Liver (tissue), 9 donors: ENCODE results near the gene KCNA2. TPM values are rescaled to one million over a fixed set of nuclear protein-coding genes. Genes with fewer than 3 reads are reported as not detected.

Experiments used
- DNase-seq: peaks from one replicate; pipeline ENCODE4 v3.0.0-alpha.2; 2017; ENCODE audit warnings: low spot score
- H3K27ac ChIP-seq, 2 donors: one replicate each; pipeline ENCODE4 v1.7.0; 2013; ENCODE audit warnings: inconsistent platforms in 2 of 2, low read length in 2 of 2, control low read depth in 1 of 2, low read depth in 1 of 2, mild to moderate bottlenecking in 1 of 2
- H3K27me3 ChIP-seq, 4 donors: one replicate each; pipeline versions ENCODE4 v1.6.1 to v1.7.0; 2013; ENCODE audit warnings: low read length in 3 of 4, inconsistent platforms in 1 of 4, mild to moderate bottlenecking in 1 of 4, moderate library complexity in 1 of 4; ENCODE audit not compliant: control insufficient read depth in 4 of 4, insufficient read depth in 4 of 4
- H3K36me3 ChIP-seq, 4 donors: one replicate each; pipeline versions ENCODE4 v1.6.1 to v1.7.0; 2013; ENCODE audit warnings: low read length in 3 of 4, mild to moderate bottlenecking in 3 of 4, low read depth in 1 of 4, moderate library complexity in 1 of 4; ENCODE audit not compliant: control insufficient read depth in 4 of 4, insufficient read depth in 3 of 4
- H3K4me1 ChIP-seq, 4 donors: one replicate each; pipeline versions ENCODE4 v1.6.1 to v1.7.0; 2013; ENCODE audit warnings: low read length in 3 of 4, mild to moderate bottlenecking in 3 of 4, moderate library complexity in 1 of 4; ENCODE audit not compliant: control insufficient read depth in 4 of 4, insufficient read depth in 4 of 4
- H3K4me3 ChIP-seq, 3 donors: one replicate each; pipeline versions ENCODE4 v1.6.1 to v1.7.0; 2013; ENCODE audit warnings: low read length in 3 of 3, control low read depth in 1 of 3, low read depth in 1 of 3, mild to moderate bottlenecking in 1 of 3
- H3K9ac ChIP-seq, 2 donors: one replicate each; pipeline ENCODE4 v1.7.0; 2013; ENCODE audit warnings: low read length in 2 of 2, mild to moderate bottlenecking in 2 of 2, moderate library complexity in 2 of 2, control low read depth in 1 of 2, low read depth in 1 of 2
- H3K9me3 ChIP-seq, 4 donors: one replicate each; pipeline versions ENCODE4 v1.6.1 to v1.7.0; 2013; ENCODE audit warnings: low read length in 3 of 4; ENCODE audit not compliant: control insufficient read depth in 4 of 4
- CTCF ChIP-seq: fragments of 150-350 bp; IDR thresholded peaks from 2 replicates; pipeline ENCODE4 v1.5.1; 2017; ENCODE audit warnings: improper control_type of control experiment, low read depth, low read length; ENCODE audit not compliant: missing input control
- EGR1 ChIP-seq, 2 donors: IDR thresholded peaks; 2 replicates each; pipeline ENCODE4 v1.6.1; 2016 to 2018; ENCODE audit warnings: antibody characterized with exemption in 2 of 2, low read depth in 2 of 2
- FOXA1 ChIP-seq: IDR thresholded peaks from 2 replicates; pipeline ENCODE4 v1.6.1; 2016; ENCODE audit warnings: antibody characterized with exemption
- FOXA2 ChIP-seq: IDR thresholded peaks from 2 replicates; pipeline ENCODE4 v1.6.1; 2016; ENCODE audit warnings: antibody characterized with exemption
- GABPA ChIP-seq, 2 donors: IDR thresholded peaks in 1 of 2; conservative IDR thresholded peaks in 1 of 2; 2 replicates each; pipeline ENCODE4 v1.6.1; 2016; ENCODE audit warnings: antibody characterized with exemption in 2 of 2, mild to moderate bottlenecking in 1 of 2, moderate library complexity in 1 of 2
- HNF4A ChIP-seq, 2 donors: conservative IDR thresholded peaks; 2 replicates each; pipeline ENCODE4 v1.6.1; 2016; ENCODE audit warnings: antibody characterized with exemption in 2 of 2, mild to moderate bottlenecking in 2 of 2
- HNF4G ChIP-seq: IDR thresholded peaks from 2 replicates; pipeline ENCODE4 v1.6.1; 2016; ENCODE audit warnings: antibody characterized with exemption
- JUND ChIP-seq, 2 donors: IDR thresholded peaks; 2 replicates each; pipeline ENCODE4 v1.6.1; 2016; ENCODE audit warnings: antibody characterized with exemption in 2 of 2
- MAX ChIP-seq: IDR thresholded peaks from 2 replicates; pipeline ENCODE4 v1.6.1; 2016; ENCODE audit warnings: antibody characterized with exemption
- NR2F2 ChIP-seq: IDR thresholded peaks from 2 replicates; pipeline ENCODE4 v1.6.1; 2016; ENCODE audit warnings: antibody characterized with exemption
- RAD21 ChIP-seq, 2 donors: IDR thresholded peaks; 2 replicates each; pipeline ENCODE4 v1.6.1; 2016; ENCODE audit warnings: antibody characterized with exemption in 2 of 2, mild to moderate bottlenecking in 2 of 2
- REST ChIP-seq: IDR thresholded peaks from 2 replicates; pipeline ENCODE4 v1.6.1; 2016; ENCODE audit warnings: antibody characterized with exemption, mild to moderate bottlenecking
- RXRA ChIP-seq, 2 donors: IDR thresholded peaks; 2 replicates each; pipeline ENCODE4 v1.6.1; 2017 to 2018; ENCODE audit warnings: antibody characterized with exemption in 2 of 2, mild to moderate bottlenecking in 1 of 2
- SP1 ChIP-seq: IDR thresholded peaks from 2 replicates; pipeline ENCODE4 v1.6.1; 2018; ENCODE audit warnings: antibody characterized with exemption, mild to moderate bottlenecking
- TAF1 ChIP-seq: conservative IDR thresholded peaks from 2 replicates; pipeline ENCODE4 v1.6.1; 2016; ENCODE audit warnings: antibody characterized with exemption, mild to moderate bottlenecking
- WGBS: extraction: QIAGEN DNeasy Blood & Tissue Kit; methylation state at CpG from one replicate; pipeline ENCODE4 v1.1.7; 2013; 5-methylcytosine and 5-hydroxymethylcytosine counted together
- polyA plus RNA-seq, 2 donors: library from polyadenylated mRNA; stranded (reverse) in 1 of 2; unstranded in 1 of 2; fragments of 200-250 nt in 1 of 2; fragments of >200 nt in 1 of 2; fragmentation: Nextera tagmentation in 1 of 2; extraction: Ambion mirVana in 1 of 2; gene quantifications; one replicate each; pipeline versions ENCODE4 v1.2.1 to v1.2.3, GENCODE V29; 2013 to 2015
- total RNA-seq, 2 donors: library from RNA; depleted of rRNA; stranded (reverse); fragments of >200 nt; gene quantifications; one replicate each; pipeline ENCODE4 v1.2.3, GENCODE V29; 2014
- TF ChIP-seq, protein P1 (sequence below): IDR thresholded peaks from 2 replicates; pipeline ENCODE4 v1.6.1; 2016; ENCODE audit warnings: antibody characterized with exemption
- TF ChIP-seq, protein P2 (sequence below): IDR thresholded peaks from 2 replicates; pipeline ENCODE4 v1.6.1; 2016; ENCODE audit warnings: antibody characterized with exemption
- donor health status: healthy.
- donor health status: healthy.
- donor health status: healthy.
- donor health status: healthy.
- donor health status: healthy.

Gene KCNA2
- total and polyA plus RNA-seq, 4 donors: 0.02 to 0.08 TPM; not detected in 2

DNA sequence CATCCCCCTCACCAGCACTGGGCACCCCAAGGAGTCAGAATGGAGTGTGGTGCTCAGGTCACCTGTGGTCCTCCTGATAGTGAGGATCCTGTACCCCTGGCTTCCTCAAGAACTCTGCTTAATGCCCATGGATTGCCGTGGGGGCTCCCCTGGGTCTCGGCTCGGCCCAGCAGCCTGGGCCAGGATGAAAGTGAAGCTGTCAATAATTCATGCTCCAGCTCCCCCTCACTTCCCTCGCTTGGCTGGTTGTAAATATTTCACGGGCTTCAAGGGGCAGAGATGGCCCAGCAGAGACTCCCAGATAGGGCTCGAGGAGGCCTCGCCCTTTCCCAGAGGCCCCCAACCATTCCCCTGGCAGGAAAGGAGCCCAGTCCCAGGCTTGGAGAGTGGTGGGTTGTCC is 44.6 kb downstream of the KCNA2 start:
- Histone ChIP-seq H3K4me3 (no peak overlapping the region), H3K36me3 (no peaks in the 10 kb centered on the region), H3K9ac (no peak overlapping the region), H3K27ac (no peak overlapping the region), H3K4me1 (no peaks in the 10 kb centered on the region), H3K27me3 (peaks cover 0 to 2% (median under 1%) of the 10 kb centered on the region in 4 donors), H3K9me3 (no peaks in the 10 kb centered on the region)
- no peak for DNase-seq
- 76% methylated on average over 7 of the region's 7 CpGs for WGBS
- no peak for TF ChIP-seq EGR1 (IDR thresholded peaks at IDR 0.05; ENCODE audit: low read depth in 2 of 2)
- TF ChIP-seq FOXA1: no peak
- no peak for TF ChIP-seq FOXA2
- no peak for TF ChIP-seq REST
- TF ChIP-seq NR2F2: no peak
- TF ChIP-seq RXRA (IDR thresholded peaks at IDR 0.05): no peak
- no peak for TF ChIP-seq CTCF
- TF ChIP-seq, protein P1, sequence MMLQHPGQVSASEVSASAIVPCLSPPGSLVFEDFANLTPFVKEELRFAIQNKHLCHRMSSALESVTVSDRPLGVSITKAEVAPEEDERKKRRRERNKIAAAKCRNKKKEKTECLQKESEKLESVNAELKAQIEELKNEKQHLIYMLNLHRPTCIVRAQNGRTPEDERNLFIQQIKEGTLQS: no peak
- TF ChIP-seq TAF1: no peak
- TF ChIP-seq SP1: no peak
- TF ChIP-seq JUND (IDR thresholded peaks at IDR 0.05): no peak
- no peak for TF ChIP-seq HNF4A (conservative IDR thresholded peaks at IDR 0.05)

- peaks cover 0 to 6% (median 3%) of the 10 kb centered on the region in 4 donors for H3K27me3 ChIP-seq
- no peaks in the 10 kb centered on the region for H3K36me3 ChIP-seq
- no peak overlapping the region for H3K27ac ChIP-seq
- peaks cover 0 to 5% (median under 1%) of the 10 kb centered on the region in 4 donors for H3K4me1 ChIP-seq
- H3K9ac ChIP-seq: no peak overlapping the region
- WGBS: 64% methylated on average over 4 of the region's 4 CpGs
- H3K4me3 ChIP-seq: no peak overlapping the region
- H3K9me3 ChIP-seq: no peaks in the 10 kb centered on the region
- no peak for DNase-seq
- TF ChIP-seq HNF4G (no peak), FOXA1 (no peak), NR2F2 (no peak), REST (no peak), FOXA2 (no peak), EGR1 (IDR thresholded peaks at IDR 0.05; ENCODE audit: low read depth in 2 of 2) (no peak), JUND (IDR thresholded peaks at IDR 0.05) (no peak), MAX (no peak), GABPA (IDR thresholded peaks at IDR 0.05 in 1 of 2, conservative IDR thresholded peaks at IDR 0.05 in 1 of 2) (no peak), HNF4A (conservative IDR thresholded peaks at IDR 0.05) (no peak), TAF1 (no peak), RAD21 (IDR thresholded peaks at IDR 0.05) (no peak), SP1 (no peak), CTCF (no peak), RXRA (IDR thresholded peaks at IDR 0.05) (no peak)
- TF ChIP-seq, protein P1: no peak
- TF ChIP-seq, protein P2, sequence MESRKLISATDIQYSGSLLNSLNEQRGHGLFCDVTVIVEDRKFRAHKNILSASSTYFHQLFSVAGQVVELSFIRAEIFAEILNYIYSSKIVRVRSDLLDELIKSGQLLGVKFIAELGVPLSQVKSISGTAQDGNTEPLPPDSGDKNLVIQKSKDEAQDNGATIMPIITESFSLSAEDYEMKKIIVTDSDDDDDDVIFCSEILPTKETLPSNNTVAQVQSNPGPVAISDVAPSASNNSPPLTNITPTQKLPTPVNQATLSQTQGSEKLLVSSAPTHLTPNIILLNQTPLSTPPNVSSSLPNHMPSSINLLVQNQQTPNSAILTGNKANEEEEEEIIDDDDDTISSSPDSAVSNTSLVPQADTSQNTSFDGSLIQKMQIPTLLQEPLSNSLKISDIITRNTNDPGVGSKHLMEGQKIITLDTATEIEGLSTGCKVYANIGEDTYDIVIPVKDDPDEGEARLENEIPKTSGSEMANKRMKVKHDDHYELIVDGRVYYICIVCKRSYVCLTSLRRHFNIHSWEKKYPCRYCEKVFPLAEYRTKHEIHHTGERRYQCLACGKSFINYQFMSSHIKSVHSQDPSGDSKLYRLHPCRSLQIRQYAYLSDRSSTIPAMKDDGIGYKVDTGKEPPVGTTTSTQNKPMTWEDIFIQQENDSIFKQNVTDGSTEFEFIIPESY: no peak
These were observed 47.0 kb downstream of the KCNA2 start for GRCh38 chr1:110559157-110559556.
